SKM-1 treated with dmso at 0.1 percent for 144 hours (cell line): ENCODE data around the gene MIER2.
"Not testable (repeated sequence)": the region's sequence is repeated elsewhere in the genome, so short reads cannot be mapped to it uniquely, and the experiment has no call there.

ENCODE experiments used
- DNase-seq: peaks from one replicate; lab custom pipeline; 2025; ENCODE audit not compliant: unreplicated experiment; lab: John Stamatoyannopoulos, UW

Gene MIER2

GRCh38 chr19:291006-291521 lies 53.5 kb downstream of the MIER2 start, which contains the start of gene PLPP2:
Gene PLPP2 (minus strand): TSS chr19:291403. CDS start chr19:291336, 67 bp downstream.
- DNase-seq: no peak

GRCh38 chr19:290372-291005 lies 54.1 kb downstream of the MIER2 start:
- DNase-seq: no peak

- DNase-seq: no peak
Observed at GRCh38 chr19:289651-290371, 54.8 kb downstream of the MIER2 start.

- DNase-seq: no peak
Observed at GRCh38 chr19:288911-289310, 55.7 kb downstream of the MIER2 start.

- no peak for DNase-seq
Observed at GRCh38 chr19:287381-287871, 57.2 kb downstream of the MIER2 start.

GRCh38 chr19:283395-283794 lies 61.2 kb downstream of the MIER2 start:
- DNase-seq: no peak

- no peak for DNase-seq
Observed at GRCh38 chr19:282501-282900, 62.1 kb downstream of the MIER2 start.

- DNase-seq: no peak
Observed at GRCh38 chr19:281992-282391, 62.6 kb downstream of the MIER2 start.

GRCh38 chr19:281156-281853 lies 63.3 kb downstream of the MIER2 start:
- no peak for DNase-seq

- DNase-seq: no peak
Observed at GRCh38 chr19:280541-281009, 64.0 kb downstream of the MIER2 start.

- no peak for DNase-seq
Observed at GRCh38 chr19:279656-280055, 64.9 kb downstream of the MIER2 start.

GRCh38 chr19:279231-279630 lies 65.4 kb downstream of the MIER2 start:
- DNase-seq: no peak

- DNase-seq: no peak
Observed at GRCh38 chr19:277581-278165, 66.9 kb downstream of the MIER2 start.

- no peak for DNase-seq
Observed at GRCh38 chr19:277131-277530, 67.5 kb downstream of the MIER2 start.

- no peak for DNase-seq
Observed at GRCh38 chr19:275958-276646, 68.5 kb downstream of the MIER2 start.

GRCh38 chr19:275000-275399 lies 69.6 kb downstream of the MIER2 start:
- DNase-seq: no peak

GRCh38 chr19:273393-273792 lies 71.2 kb downstream of the MIER2 start:
- DNase-seq: no peak

- DNase-seq: no peak
Observed at GRCh38 chr19:271856-272255, 72.7 kb downstream of the MIER2 start.

GRCh38 chr19:270766-271318 lies 73.8 kb downstream of the MIER2 start:
- DNase-seq: not testable (repeated sequence)

- DNase-seq: no peak
Observed at GRCh38 chr19:269241-269640, 75.4 kb downstream of the MIER2 start.
